ENCODE data around the gene DIDO1.

GRCh38 chr20:62908971-62909791 lies 17.1 kb downstream of the DIDO1 start:
- TF ChIP-seq POLR2A (IDR thresholded peaks at IDR 0.05) (no peak), CTCF (IDR thresholded peaks at IDR 0.05) (no peak)
